H9 (cell line): ENCODE data around the gene RPS10. TPM values are rescaled to one million over a fixed set of nuclear protein-coding genes. Genes with fewer than 3 reads are reported as not detected.

Source experiments
- DNase-seq: peaks from one replicate; pipeline ENCODE4 v3.0.0-alpha.2; 2017
- H2AFZ ChIP-seq: one replicate; pipeline ENCODE4 v1.6.1; 2013; ENCODE audit warnings: mild to moderate bottlenecking, low read length, control low read depth, moderate library complexity
- H2AK5ac ChIP-seq: 2 replicates; pipeline ENCODE4 v1.6.1; 2013; ENCODE audit warnings: low read length, control low read depth, mixed read lengths; ENCODE audit not compliant: insufficient read length
- H2BK120ac ChIP-seq: one replicate; pipeline ENCODE4 v1.6.1; 2013; ENCODE audit warnings: low read depth, mild to moderate bottlenecking, low read length, control low read depth, inconsistent platforms; ENCODE audit not compliant: poor library complexity, severe bottlenecking
- H2BK12ac ChIP-seq: 2 replicates; pipeline ENCODE4 v1.6.1; 2013; ENCODE audit warnings: low read length, control low read depth, mixed read lengths, low read depth; ENCODE audit not compliant: insufficient read length
- H2BK15ac ChIP-seq: 2 replicates; pipeline ENCODE4 v1.6.1; 2013; ENCODE audit warnings: low read depth, low read length, control low read depth
- H2BK20ac ChIP-seq: one replicate; pipeline ENCODE4 v1.6.1; 2013; ENCODE audit warnings: low read depth, mild to moderate bottlenecking, low read length, control low read depth, inconsistent platforms; ENCODE audit not compliant: poor library complexity, severe bottlenecking
- H2BK5ac ChIP-seq: 2 replicates; pipeline ENCODE4 v1.6.1; 2013; ENCODE audit warnings: low read length, control low read depth, mixed read lengths; ENCODE audit not compliant: insufficient read length
- H3K14ac ChIP-seq: 2 replicates; pipeline ENCODE4 v1.6.1; 2013; ENCODE audit warnings: low read length, control low read depth; ENCODE audit not compliant: insufficient read depth
- H3K18ac ChIP-seq: 2 replicates; pipeline ENCODE4 v1.6.1; 2013; ENCODE audit warnings: low read depth, mild to moderate bottlenecking, mixed read lengths, low read length, control low read depth; ENCODE audit not compliant: insufficient read length
- H3K23ac ChIP-seq: 2 replicates; pipeline ENCODE4 v1.6.1; 2013; ENCODE audit warnings: low read length, control low read depth, mixed read lengths, low read depth; ENCODE audit not compliant: insufficient read length
- H3K23me2 ChIP-seq: 2 replicates; pipeline ENCODE4 v1.6.1; 2013; ENCODE audit warnings: low read depth, mild to moderate bottlenecking, mixed read lengths, low read length, control low read depth; ENCODE audit not compliant: insufficient read length, poor library complexity, severe bottlenecking
- H3K27ac ChIP-seq: 2 replicates; pipeline ENCODE4 v1.5.1; 2013; ENCODE audit warnings: low read length, control low read depth, mixed read lengths, low read depth; ENCODE audit not compliant: insufficient read length
- H3K27me3 ChIP-seq: 2 replicates; pipeline ENCODE4 v1.6.1; 2013; ENCODE audit warnings: low read length, control low read depth, inconsistent platforms; ENCODE audit not compliant: insufficient read depth
- H3K4ac ChIP-seq: 2 replicates; pipeline ENCODE4 v1.6.1; 2013; ENCODE audit warnings: low read depth, mild to moderate bottlenecking, control low read depth, inconsistent platforms, low read length, moderate library complexity
- H3K4me1 ChIP-seq: 2 replicates; pipeline ENCODE4 v1.6.1; 2013; ENCODE audit warnings: low read length, control low read depth, inconsistent platforms; ENCODE audit not compliant: insufficient read depth
- H3K4me2 ChIP-seq: 2 replicates; pipeline ENCODE4 v1.6.1; 2013; ENCODE audit warnings: low read length, control low read depth, mixed read lengths; ENCODE audit not compliant: insufficient read length, insufficient read depth
- H3K56ac ChIP-seq: 2 replicates; pipeline ENCODE4 v1.6.1; 2013; ENCODE audit warnings: low read depth, mild to moderate bottlenecking, mixed read lengths, low read length, control low read depth; ENCODE audit not compliant: insufficient read length
- H3K79me1 ChIP-seq: 2 replicates; pipeline ENCODE4 v1.6.1; 2013; ENCODE audit warnings: low read depth, mild to moderate bottlenecking, moderate library complexity, low read length, control low read depth, inconsistent platforms; ENCODE audit not compliant: insufficient read depth, poor library complexity, severe bottlenecking
- H3K79me2 ChIP-seq: 2 replicates; pipeline ENCODE4 v1.6.1; 2013; ENCODE audit warnings: low read length, control low read depth, inconsistent platforms; ENCODE audit not compliant: insufficient read depth
- H3K9ac ChIP-seq: 2 replicates; pipeline ENCODE4 v1.6.1; 2013; ENCODE audit warnings: low read length, control low read depth, mixed read lengths; ENCODE audit not compliant: insufficient read length; ENCODE audit errors: extremely low read depth
- H3K9me3 ChIP-seq: one replicate; pipeline ENCODE4 v1.6.1; 2013; ENCODE audit warnings: low read depth, low read length, inconsistent platforms; ENCODE audit not compliant: control insufficient read depth
- H3T11ph ChIP-seq: one replicate; pipeline ENCODE4 v1.6.1; 2013; ENCODE audit warnings: mild to moderate bottlenecking, low read length, control low read depth, inconsistent platforms
- H4K20me1 ChIP-seq: one replicate; pipeline ENCODE4 v1.6.1; 2013; ENCODE audit not compliant: control insufficient read depth, insufficient read length, insufficient read depth
- H4K5ac ChIP-seq: 2 replicates; pipeline ENCODE4 v1.6.1; 2013; ENCODE audit warnings: low read depth, mild to moderate bottlenecking, mixed read lengths, low read length, control low read depth; ENCODE audit not compliant: insufficient read length
- H4K8ac ChIP-seq: replicated peaks from 2 replicates; pipeline ENCODE4 v1.6.1; 2013; ENCODE audit warnings: low read length, control low read depth, mixed read lengths, low read depth; ENCODE audit not compliant: insufficient read length
- H4K91ac ChIP-seq: 2 replicates; pipeline ENCODE4 v1.6.1; 2013; ENCODE audit warnings: low read depth, mild to moderate bottlenecking, moderate library complexity, mixed read lengths, low read length, control low read depth; ENCODE audit not compliant: insufficient read length
- H3K27ac Mint-ChIP-seq, 3 experiments: 2 replicates in 2 of 3; 3 replicates in 1 of 3; pipeline ENCODE4 v1.8.0; 2020 to 2021; ENCODE audit warnings: mixed read lengths in 3 of 3, mild to moderate bottlenecking in 1 of 3, moderate library complexity in 1 of 3
- H3K27me3 Mint-ChIP-seq: 2 replicates; pipeline ENCODE4 v1.8.0; 2021; ENCODE audit warnings: low read depth, mild to moderate bottlenecking, moderate library complexity, mixed read lengths
- H3K36me3 Mint-ChIP-seq, 3 experiments: 2 replicates in 2 of 3; 3 replicates in 1 of 3; pipeline ENCODE4 v1.8.0; 2020 to 2021; ENCODE audit warnings: low read depth in 3 of 3, mixed read lengths in 3 of 3; ENCODE audit not compliant: insufficient read depth in 1 of 3
- H3K4me1 Mint-ChIP-seq, 2 experiments: 2 replicates each; pipeline ENCODE4 v1.8.0; 2020; ENCODE audit warnings: mixed read lengths in 2 of 2
- H3K4me3 Mint-ChIP-seq, 2 experiments: 2 replicates in 1 of 2; 3 replicates in 1 of 2; pipeline ENCODE4 v1.8.0; 2020 to 2021; ENCODE audit warnings: mild to moderate bottlenecking in 2 of 2, mixed read lengths in 2 of 2, moderate library complexity in 1 of 2
- H3K9me3 Mint-ChIP-seq, 2 experiments: 2 replicates in 1 of 2; 3 replicates in 1 of 2; pipeline ENCODE4 v1.8.0; 2020; ENCODE audit warnings: mild to moderate bottlenecking in 2 of 2, mixed read lengths in 2 of 2, moderate library complexity in 1 of 2
- CTCF ChIP-seq: fragments of 200-600 bp; sonication (generic); conservative IDR thresholded peaks from 3 replicates; pipeline ENCODE4 v1.8.0; 2021; ENCODE audit warnings: antibody characterized with exemption, mild to moderate bottlenecking
- WGBS: extraction: QIAGEN DNeasy Blood & Tissue Kit; methylation state at CpG from one replicate; pipeline ENCODE4 v1.1.7; 2013; ENCODE audit warnings: missing lambda C conversion rate, low lambda C conversion rate, mixed read lengths; ENCODE audit not compliant: insufficient read length; ENCODE audit errors: extremely low coverage; 5-methylcytosine and 5-hydroxymethylcytosine counted together
- total RNA-seq: library from RNA; stranded (reverse); gene quantifications from 2 replicates; pipeline ENCODE4 v1.2.1, GENCODE V29; 2021

The RPS10 gene
- total RNA-seq, 1 experiment from 2014 or later = 2,330 TPM

GRCh38 chr6:34463849-34464248 is 38.0 kb upstream of the RPS10 start:
- Histone ChIP-seq H3K23me2 (peaks cover 11% of the 10 kb centered on the region), H3K79me2 (no peaks in the 10 kb centered on the region), H2BK120ac (no peak overlapping the region), H3K56ac (no peak overlapping the region), H3K14ac (no peak overlapping the region), H2AFZ (no peak overlapping the region), H3K18ac (no peak overlapping the region), H3K4ac (no peak overlapping the region), H4K20me1 (no peaks in the 10 kb centered on the region), H3K27me3 (no peaks in the 10 kb centered on the region), H3T11ph (no peak overlapping the region), H3K4me2 (no peak overlapping the region), H4K5ac (no peak overlapping the region), H4K91ac (no peak overlapping the region), H3K4me1 (no peaks in the 10 kb centered on the region), H3K9ac (no peak overlapping the region), H2BK15ac (no peak overlapping the region), H3K9me3 (no peaks in the 10 kb centered on the region), H2BK20ac (no peak overlapping the region), H3K27ac (no peak overlapping the region), H2BK5ac (no peak overlapping the region), H3K79me1 (no peaks in the 10 kb centered on the region), H2BK12ac (no peak overlapping the region), H2AK5ac (no peak overlapping the region), H3K23ac (no peak overlapping the region), H4K8ac (no peak overlapping the region)
- Mint-ChIP-seq H3K9me3 (no peaks in the 10 kb centered on the region), H3K27me3 (peaks cover 22% of the 10 kb centered on the region), H3K4me1 (peaks cover 18 to 34% of the 10 kb centered on the region in 2 experiments), H3K27ac (no peak overlapping the region), H3K36me3 (no peaks in the 10 kb centered on the region), H3K4me3 (no peak overlapping the region; a peak in 1 of 5 replicates)
- TF ChIP-seq CTCF = no peak
- no CpG with 5 or more reads among the region's 4 CpGs for WGBS
- DNase-seq = no peak
